Measurements from ENCODE around the gene INPP4B. TPM values are rescaled to one million over a fixed set of nuclear protein-coding genes. Genes with fewer than 3 reads are reported as not detected.
"Not testable (repeated sequence)": the region's sequence is repeated elsewhere in the genome, so short reads cannot be mapped to it uniquely, and the experiment has no call there.

The INPP4B gene
- total RNA-seq, 2 experiments from 2014 or later: 23.5 to 29.7 TPM

DNA sequence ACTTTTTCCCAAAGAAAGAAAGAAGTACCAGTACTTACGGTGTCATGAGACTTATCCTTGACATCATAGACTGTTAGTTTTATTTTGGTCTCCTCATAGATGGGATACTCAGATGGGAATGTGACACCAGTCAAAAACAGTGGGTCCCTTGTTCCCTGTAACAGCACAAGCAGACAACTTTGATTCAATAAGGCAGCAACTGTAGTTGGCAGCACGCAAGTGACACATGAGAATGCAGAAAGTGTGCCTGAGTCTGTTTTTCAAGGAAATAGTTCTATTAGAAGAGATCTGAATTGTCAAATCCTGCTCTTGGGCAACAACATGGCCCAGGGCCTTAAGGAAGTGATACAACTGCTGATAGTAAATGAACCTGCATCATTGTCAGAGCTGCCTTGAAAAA, 443.2 kb downstream of the INPP4B start:
- CTCF ChIA-PET: interaction anchor here (0.8 to 1.0 kb wide), 2 partner anchors 46 to 47 kb away, joined by 3 read pairs; no protein-coding TSS in a partner anchor
- H3K36me3 Mint-ChIP-seq: peaks cover 25% of the 10 kb centered on the region
- no peaks in the 10 kb centered on the region for H3K27me3 Mint-ChIP-seq
- H3K4me3 Mint-ChIP-seq: peak overlapping the region; percentile 79
- DNase-seq: no peak
- no peak for ATAC-seq
- H3K9me3 Mint-ChIP-seq (ENCODE audit: low read depth): no peaks in the 10 kb centered on the region
- H3K27ac Mint-ChIP-seq: peak overlapping the region; percentile 92
- peaks cover 60% of the 10 kb centered on the region for H3K4me1 Mint-ChIP-seq

DNA sequence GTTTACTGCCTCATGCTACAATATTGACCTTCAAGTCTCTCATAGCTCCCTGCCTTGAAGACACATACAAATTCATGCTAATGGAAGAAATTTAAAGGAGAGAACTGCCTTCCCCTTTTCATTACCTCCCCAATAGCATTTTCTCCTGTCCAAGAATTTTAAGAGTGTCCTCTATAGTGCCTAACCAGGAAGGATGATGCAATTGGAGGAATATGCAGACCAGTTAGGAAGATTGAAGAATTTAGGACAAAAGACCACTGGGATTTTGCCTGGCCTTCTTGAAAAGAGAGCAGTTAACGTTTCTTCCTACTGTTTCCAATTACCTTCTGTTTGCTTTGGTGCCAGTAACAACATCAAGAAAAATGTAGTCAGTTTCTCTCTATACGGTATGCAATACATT, 443.9 kb downstream of the INPP4B start:
- peaks cover 30% of the 10 kb centered on the region for H3K36me3 Mint-ChIP-seq
- peak overlapping the region; percentile 79 for H3K4me3 Mint-ChIP-seq
- no peak for ATAC-seq
- no peaks in the 10 kb centered on the region for H3K27me3 Mint-ChIP-seq
- peak overlapping the region; percentile 92 for H3K27ac Mint-ChIP-seq
- DNase-seq: no peak
- no peaks in the 10 kb centered on the region for H3K9me3 Mint-ChIP-seq (ENCODE audit: low read depth)
- CTCF ChIA-PET: no interaction called here
- H3K4me1 Mint-ChIP-seq: peaks cover 56% of the 10 kb centered on the region

DNA sequence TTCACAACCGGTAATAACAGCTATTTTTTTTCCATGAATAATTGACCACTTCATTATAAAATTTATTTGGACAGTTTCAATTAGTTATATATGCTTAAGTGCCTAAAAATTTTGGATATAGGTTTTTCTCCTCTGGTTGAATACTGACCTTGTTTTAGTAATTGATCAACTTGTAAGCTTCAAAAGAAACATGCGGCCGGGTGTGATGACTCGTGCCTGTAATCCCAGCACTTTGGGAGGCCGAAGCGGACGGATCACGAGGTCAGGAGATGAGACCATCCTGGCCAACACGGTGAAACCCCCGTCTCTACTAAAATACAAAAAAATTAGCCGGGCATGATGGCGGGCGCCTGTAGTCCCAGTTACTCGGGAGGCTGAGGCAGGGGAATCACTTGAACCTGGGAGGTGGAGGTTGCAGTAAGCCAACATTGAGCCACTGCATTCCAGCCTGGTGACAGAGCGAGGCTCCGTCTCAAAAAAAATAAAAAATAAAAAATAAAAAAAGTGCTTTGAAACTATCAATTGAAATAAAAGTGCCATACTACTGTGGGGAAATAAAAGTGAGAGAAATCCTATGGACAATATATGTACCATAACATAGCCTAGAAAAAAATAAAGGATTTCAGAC, 448.6 kb downstream of the INPP4B start:
- Mint-ChIP-seq H3K36me3 (peaks cover 58% of the 10 kb centered on the region), H3K4me1 (peaks cover 60% of the 10 kb centered on the region), H3K27ac (peak overlapping the region; percentile 62), H3K4me3 (peak overlapping the region; percentile 39)
- not testable (repeated sequence) for H3K9me3 Mint-ChIP-seq (ENCODE audit: low read depth); DNase-seq; ATAC-seq; H3K27me3 Mint-ChIP-seq
- CTCF ChIA-PET: interaction anchor here (1.0 to 1.2 kb wide), 3 partner anchors 9 to 14 kb away, joined by 3 to 4 read pairs (median 3); no protein-coding TSS in a partner anchor

- Mint-ChIP-seq H3K27ac (peak overlapping the region; percentile 62), H3K9me3 (ENCODE audit: low read depth) (no peaks in the 10 kb centered on the region), H3K4me1 (peaks cover 54% of the 10 kb centered on the region), H3K4me3 (peak overlapping the region; percentile 39), H3K36me3 (peaks cover 53% of the 10 kb centered on the region), H3K27me3 (no peaks in the 10 kb centered on the region)
- peak; percentile 24 for ATAC-seq
- CTCF ChIA-PET: interaction anchor here (1.2 kb wide), 1 partner anchor 13 kb away, joined by 3 read pairs; no protein-coding TSS in a partner anchor
- DNase-seq: no peak
Measured at GRCh38 chr4:142396279-142396678, 449.8 kb downstream of the INPP4B start.

GRCh38 chr4:142393127-142393526, 453.0 kb downstream of the INPP4B start:
- Mint-ChIP-seq H3K27ac (no peak overlapping the region), H3K27me3 (no peaks in the 10 kb centered on the region)

GRCh38 chr4:142386856-142387255, 459.2 kb downstream of the INPP4B start:
- Mint-ChIP-seq H3K27me3 (no peaks in the 10 kb centered on the region), H3K27ac (no peak overlapping the region), H3K4me1 (peaks cover 25% of the 10 kb centered on the region), H3K9me3 (ENCODE audit: low read depth) (peaks cover 4% of the 10 kb centered on the region), H3K4me3 (no peak overlapping the region), H3K36me3 (peaks cover 35% of the 10 kb centered on the region)
- CTCF ChIA-PET: no interaction called here
- DNase-seq: no peak
- no peak for ATAC-seq

More at GRCh38 chr4:142393127-142393526, 453.0 kb downstream of the INPP4B start:
- DNase-seq (no peak), ATAC-seq (no peak)
- peaks cover 29% of the 10 kb centered on the region for H3K4me1 Mint-ChIP-seq
- peaks cover 4% of the 10 kb centered on the region for H3K9me3 Mint-ChIP-seq (ENCODE audit: low read depth)
- CTCF ChIA-PET: no interaction called here
- H3K36me3 Mint-ChIP-seq: peaks cover 53% of the 10 kb centered on the region
- no peak overlapping the region for H3K4me3 Mint-ChIP-seq

DNA sequence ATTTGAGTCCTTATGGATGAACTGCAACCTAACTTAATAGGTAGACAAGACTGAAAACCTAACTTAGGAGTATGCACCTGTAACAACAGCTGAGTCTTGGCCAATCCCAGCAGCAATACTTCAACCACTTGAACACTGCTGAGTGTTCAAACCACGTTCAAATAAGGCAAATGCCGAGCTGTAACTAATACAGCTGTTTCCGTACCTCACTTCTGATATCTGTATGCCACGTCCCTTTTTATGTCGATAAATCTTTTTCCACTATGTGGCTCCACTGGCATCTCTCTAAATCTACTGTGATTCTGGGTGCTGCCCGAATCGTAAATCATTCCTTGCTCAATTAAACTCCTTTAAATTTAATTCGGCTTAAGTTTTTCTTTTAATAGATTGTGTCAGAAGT, 459.7 kb downstream of the INPP4B start:
- CTCF ChIA-PET: no interaction called here
- no peaks in the 10 kb centered on the region for H3K27me3 Mint-ChIP-seq
- H3K36me3 Mint-ChIP-seq: peaks cover 35% of the 10 kb centered on the region
- ATAC-seq: no peak
- no peak overlapping the region for H3K4me3 Mint-ChIP-seq
- peaks cover 4% of the 10 kb centered on the region for H3K9me3 Mint-ChIP-seq (ENCODE audit: low read depth)
- no peak overlapping the region for H3K27ac Mint-ChIP-seq
- no peak for DNase-seq
- peaks cover 25% of the 10 kb centered on the region for H3K4me1 Mint-ChIP-seq

DNA sequence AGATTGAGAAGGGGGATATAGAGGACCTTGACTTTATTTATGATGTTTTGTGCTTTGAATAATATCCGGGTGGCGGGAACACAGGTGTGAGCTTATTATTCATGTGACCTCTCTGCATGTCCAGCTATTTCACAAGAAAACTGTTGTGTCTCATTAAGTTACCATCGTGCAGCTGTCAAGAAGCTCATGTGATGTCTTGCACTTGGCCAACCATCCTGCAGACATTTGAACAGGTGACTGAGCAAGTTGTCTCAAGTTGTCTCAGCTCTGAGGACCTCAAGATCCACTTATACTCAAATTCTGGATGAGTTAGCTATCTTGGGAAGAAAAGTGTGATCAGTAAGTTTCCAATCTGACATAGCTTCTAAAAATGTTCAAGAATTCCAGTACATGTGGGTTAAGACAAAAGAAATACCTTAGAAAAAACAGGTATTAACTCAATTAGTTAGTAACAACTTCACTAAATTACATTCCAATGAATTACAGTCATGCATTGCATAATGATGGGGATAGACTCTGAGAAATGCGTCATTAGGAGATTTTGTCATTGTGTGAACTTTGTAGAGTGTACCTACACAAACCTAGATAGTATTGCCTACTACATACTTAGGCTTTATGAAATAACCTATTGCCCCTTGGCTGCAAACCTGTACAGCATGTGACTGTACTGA, 462.2 kb downstream of the INPP4B start:
- peaks cover 30% of the 10 kb centered on the region for H3K4me1 Mint-ChIP-seq
- H3K36me3 Mint-ChIP-seq: peaks cover 33% of the 10 kb centered on the region
- CTCF ChIA-PET: interaction anchor here (1.2 kb wide), 1 partner anchor 13 kb away, joined by 3 read pairs; no protein-coding TSS in a partner anchor
- H3K9me3 Mint-ChIP-seq (ENCODE audit: low read depth): no peaks in the 10 kb centered on the region
- DNase-seq (no peak), ATAC-seq (no peak)
- no peaks in the 10 kb centered on the region for H3K27me3 Mint-ChIP-seq
- no peak overlapping the region for H3K27ac Mint-ChIP-seq
- H3K4me3 Mint-ChIP-seq: no peak overlapping the region

DNA sequence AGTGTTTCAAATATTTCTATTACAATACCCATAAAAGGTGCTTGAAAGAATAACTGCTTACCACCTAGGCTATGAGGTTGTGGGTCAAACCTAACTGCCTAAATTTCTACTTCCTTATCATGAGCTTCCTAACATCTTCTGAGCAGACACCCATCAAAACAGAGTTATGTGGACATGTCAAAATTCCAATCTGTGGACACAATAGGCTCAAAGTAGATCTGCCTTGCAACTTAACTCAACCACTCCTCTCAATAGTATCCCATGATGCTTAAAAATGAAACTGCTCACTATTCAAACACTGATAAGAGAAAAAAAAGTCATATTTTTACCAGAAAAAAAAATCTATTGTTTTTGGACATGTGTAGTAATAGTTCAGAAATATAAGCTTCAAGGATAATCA, 462.7 kb downstream of the INPP4B start:
- Mint-ChIP-seq H3K9me3 (ENCODE audit: low read depth) (no peaks in the 10 kb centered on the region), H3K27me3 (no peaks in the 10 kb centered on the region), H3K4me1 (peaks cover 31% of the 10 kb centered on the region), H3K36me3 (peaks cover 29% of the 10 kb centered on the region), H3K4me3 (no peak overlapping the region), H3K27ac (no peak overlapping the region)
- CTCF ChIA-PET: interaction anchor here (1.2 kb wide), 1 partner anchor 14 kb away, joined by 3 read pairs; no protein-coding TSS in a partner anchor
- ATAC-seq (no peak), DNase-seq (no peak)

DNA sequence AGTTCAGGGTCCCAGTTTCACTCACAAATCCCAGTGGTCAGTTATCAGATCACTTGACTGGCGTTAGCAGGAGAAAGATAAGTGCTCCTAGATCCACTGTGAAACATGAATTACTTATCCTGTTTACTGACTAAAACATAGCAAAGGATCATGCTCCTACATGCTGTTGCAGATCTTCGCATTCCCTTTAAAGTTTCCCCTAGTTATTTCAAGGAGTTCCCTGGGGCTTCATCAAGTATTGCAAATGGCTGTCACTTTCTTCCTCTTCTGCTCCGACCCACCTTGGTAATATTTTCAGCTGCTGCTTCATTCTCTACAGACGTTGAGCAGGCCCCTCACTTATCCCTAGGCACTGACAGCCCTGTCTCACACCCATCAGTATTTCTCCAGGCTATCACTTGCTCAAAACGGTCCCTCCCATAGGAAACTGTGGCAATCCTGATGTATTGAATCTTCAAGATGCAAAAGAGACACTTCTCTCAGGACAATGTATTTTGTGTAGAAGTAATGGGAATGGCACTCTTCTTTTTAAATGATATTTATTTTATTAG, 466.0 kb downstream of the INPP4B start:
- Mint-ChIP-seq H3K36me3 (peaks cover 20% of the 10 kb centered on the region), H3K4me1 (peaks cover 45% of the 10 kb centered on the region), H3K27ac (no peak overlapping the region), H3K9me3 (ENCODE audit: low read depth) (no peaks in the 10 kb centered on the region), H3K27me3 (no peaks in the 10 kb centered on the region), H3K4me3 (no peak overlapping the region)
- ATAC-seq: no peak
- CTCF ChIA-PET: no interaction called here
- no peak for DNase-seq

- CTCF ChIA-PET: interaction anchor here (1.0 to 1.6 kb wide), 6 partner anchors 13 to 253 kb away, joined by 3 to 4 read pairs (median 3); no protein-coding TSS in a partner anchor
Measured at GRCh38 chr4:142379277-142380051, 466.6 kb downstream of the INPP4B start.

DNA sequence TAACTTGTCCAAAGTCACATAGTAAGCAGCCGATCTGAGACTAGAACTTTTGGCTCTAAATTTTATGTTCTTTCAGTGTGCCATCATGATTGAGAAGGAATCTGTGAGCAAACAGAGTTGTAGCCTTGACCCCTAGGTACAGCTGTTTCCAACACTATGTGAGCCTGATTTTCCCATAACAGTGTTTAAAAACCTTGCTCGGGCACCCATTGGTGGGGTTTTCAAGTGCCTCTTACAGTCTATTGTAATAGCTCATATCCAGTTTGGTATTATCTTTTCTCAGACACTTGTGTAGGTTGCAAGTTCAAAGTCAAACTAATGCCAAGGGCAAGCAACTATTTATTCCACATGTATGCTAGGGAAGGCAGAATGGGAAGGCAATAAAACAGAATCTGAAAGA, 467.9 kb downstream of the INPP4B start:
- Mint-ChIP-seq H3K4me1 (peaks cover 42% of the 10 kb centered on the region), H3K36me3 (peaks cover 10% of the 10 kb centered on the region), H3K27ac (peak overlapping the region; percentile 90), H3K27me3 (no peaks in the 10 kb centered on the region), H3K4me3 (peak overlapping the region; percentile 63), H3K9me3 (ENCODE audit: low read depth) (no peaks in the 10 kb centered on the region)
- DNase-seq: no peak
- ATAC-seq: peak; percentile 17
- CTCF ChIA-PET: interaction anchor here (1.2 to 1.6 kb wide), 3 partner anchors 14 to 252 kb away, joined by 3 to 4 read pairs (median 4); no protein-coding TSS in a partner anchor

More at GRCh38 chr4:142379277-142380051, 466.6 kb downstream of the INPP4B start:
- no peak overlapping the region for H3K4me3 Mint-ChIP-seq
- H3K4me1 Mint-ChIP-seq: peaks cover 45% of the 10 kb centered on the region
- H3K36me3 Mint-ChIP-seq: peaks cover 19% of the 10 kb centered on the region
- H3K27ac Mint-ChIP-seq: peak overlapping the region; percentile 60
- DNase-seq (no peak), ATAC-seq (no peak)
- no peaks in the 10 kb centered on the region for H3K27me3 Mint-ChIP-seq
- H3K9me3 Mint-ChIP-seq (ENCODE audit: low read depth): no peaks in the 10 kb centered on the region

Measured in activated CD8-positive, alpha-beta memory T cell treated with anti-CD3 and anti-CD28 coated beads, Interleukin-2, amount 10 ng/mL, durations not matched to agents 7 days and 5 days (primary cell).